T-cell (primary cell): ENCODE data around the gene CBL. TPM values are rescaled to one million over a fixed set of nuclear protein-coding genes. Genes with fewer than 3 reads are reported as not detected.
A peak's percentile ranks its signal among the peaks of the same experiment; 100 is the strongest.

Experiments
- ATAC-seq, 4 experiments: fragments of 200-7000 bp in 3 of 4; fragments of 150-1000 bp in 1 of 4; cut with Tn5 transposase; replicated peaks in 1 of 4; 1 replicate in 3 of 4; 2 replicates in 1 of 4; pipeline ENCODE4 v1.10.0; 2021; ENCODE audit warnings: moderate library complexity in 3 of 4, mild to moderate bottlenecking in 2 of 4, moderate number of reproducible peaks in 1 of 4
- CTCF ChIA-PET, 2 donors: fragments of 300-600 bp; sonication (Branson Sonifier 250); formaldehyde crosslinking; loops; one replicate each; lab custom pipeline; 2022; ENCODE audit warnings: antibody characterized with exemption in 2 of 2; lab: Charles Lee
- POLR2A ChIA-PET, 2 donors: fragments of 300-600 bp; sonication (Branson Sonifier 250); formaldehyde crosslinking; loops; one replicate each; lab custom pipeline; 2022; ENCODE audit warnings: antibody characterized with exemption in 2 of 2; lab: Charles Lee
- DNase-seq, 35 experiments: peaks; one replicate each; pipeline versions ENCODE4 v3.0.0 to v3.0.0-alpha.2; 2013 to 2023
- H3K27ac ChIP-seq: one replicate; pipeline ENCODE4 v1.5.1; 2013; ENCODE audit warnings: low read length
- H3K27me3 ChIP-seq, 2 experiments: replicated peaks in 1 of 2; 1 replicate in 1 of 2; 2 replicates in 1 of 2; pipeline versions ENCODE4 v1.6.1 to v1.7.0; 2013; ENCODE audit warnings: low read length in 1 of 2, mixed read lengths in 1 of 2; ENCODE audit not compliant: control insufficient read depth in 2 of 2, insufficient read depth in 2 of 2; ENCODE audit errors: extremely low read depth in 1 of 2
- H3K36me3 ChIP-seq, 2 donors: 1 replicate in 1 of 2; 2 replicates in 1 of 2; pipeline versions ENCODE4 v1.6.1 to v1.7.0; 2013; ENCODE audit warnings: low read length in 1 of 2; ENCODE audit not compliant: control insufficient read depth in 2 of 2, insufficient read depth in 1 of 2; ENCODE audit errors: extremely low read depth in 1 of 2
- H3K4me1 ChIP-seq, 2 experiments: 1 replicate in 1 of 2; 2 replicates in 1 of 2; pipeline versions ENCODE4 v1.6.1 to v1.7.0; 2013; ENCODE audit warnings: low read length in 2 of 2, mixed read lengths in 1 of 2; ENCODE audit not compliant: insufficient read depth in 2 of 2, control insufficient read depth in 1 of 2; ENCODE audit errors: extremely low read depth in 1 of 2
- H3K4me3 ChIP-seq, 2 donors: 1 replicate in 1 of 2; 2 replicates in 1 of 2; pipeline versions ENCODE4 v1.5.1 to v1.7.0; 2013; ENCODE audit warnings: mild to moderate bottlenecking in 2 of 2, low read length in 1 of 2, moderate library complexity in 1 of 2; ENCODE audit not compliant: control insufficient read depth in 1 of 2; ENCODE audit errors: extremely low read depth in 1 of 2
- H3K9me3 ChIP-seq: 2 replicates; pipeline ENCODE4 v1.7.0; 2013
- H3K27ac Mint-ChIP-seq, 2 donors: one replicate each; pipeline ENCODE4 v1.8.0; 2020 to 2021; ENCODE audit warnings: mild to moderate bottlenecking in 2 of 2, mixed read lengths in 2 of 2
- H3K27me3 Mint-ChIP-seq, 2 donors: one replicate each; pipeline ENCODE4 v1.8.0; 2021 to 2022; ENCODE audit warnings: mixed read lengths in 2 of 2
- H3K36me3 Mint-ChIP-seq: one replicate; pipeline ENCODE4 v1.8.0; 2021; ENCODE audit warnings: mixed read lengths
- H3K4me1 Mint-ChIP-seq, 3 donors: one replicate each; pipeline ENCODE4 v1.8.0; 2020 to 2022; ENCODE audit warnings: mixed read lengths in 3 of 3, mild to moderate bottlenecking in 1 of 3
- H3K4me3 Mint-ChIP-seq, 3 donors: one replicate each; pipeline ENCODE4 v1.8.0; 2020 to 2022; ENCODE audit warnings: mild to moderate bottlenecking in 3 of 3, mixed read lengths in 3 of 3, moderate library complexity in 3 of 3
- H3K9me3 Mint-ChIP-seq, 3 donors: one replicate each; pipeline ENCODE4 v1.8.0; 2020 to 2022; ENCODE audit warnings: mixed read lengths in 3 of 3
- WGBS: methylation state at CpG from one replicate; pipeline ENCODE4 v1.1.5; 2013; ENCODE audit warnings: missing lambda C conversion rate; ENCODE audit not compliant: insufficient coverage; 5-methylcytosine and 5-hydroxymethylcytosine counted together
- total RNA-seq, 35 experiments: library from RNA in 6 of 35; stranded (reverse) in 6 of 35; fragments of 120-200 nt in 1 of 35; gene quantifications; one replicate each; pipeline versions ENCODE4 v1.2.1 to v1.2.4 and lab custom pipeline; 2013 to 2026

The CBL gene
- total RNA-seq, 5 donors from 2014 or later (not counting 1 experiment from before 2014, with no cell fraction given), result 40.9 to 42.2 (median 41.1) TPM

GRCh38 chr11:119172513-119172912 is 33.6 kb upstream of the CBL start:
- WGBS, result 83% methylated on average over 1 of the region's 2 CpGs

GRCh38 chr11:119173453-119173852 is 32.7 kb upstream of the CBL start:
- POLR2A ChIA-PET, result no interaction called here
- no peak for DNase-seq
- no peaks in the 10 kb centered on the region for H3K27me3 Mint-ChIP-seq
- CTCF ChIA-PET, result interaction anchor here in 1 of 2 donors (1.3 kb wide), 1 partner anchor 23 kb away, joined by 3 read pairs; no protein-coding TSS in a partner anchor
- Histone ChIP-seq H3K27ac (no peak overlapping the region), H3K4me1 (peaks cover 9 to 19% of the 10 kb centered on the region in 2 experiments), H3K9me3 (no peaks in the 10 kb centered on the region), H3K36me3 (peaks cover 12 to 13% of the 10 kb centered on the region in 2 donors), H3K27me3 (no peaks in the 10 kb centered on the region), H3K4me3 (no peak overlapping the region)
- peaks cover 13 to 24% (median 21%) of the 10 kb centered on the region in 3 donors for H3K4me1 Mint-ChIP-seq
- no peak overlapping the region for H3K27ac Mint-ChIP-seq
- WGBS, result 98% methylated on average over 21 of the region's 21 CpGs
- no peak for ATAC-seq
- H3K4me3 Mint-ChIP-seq, result no peak overlapping the region
- H3K36me3 Mint-ChIP-seq, result peaks cover 17% of the 10 kb centered on the region
- no peaks in the 10 kb centered on the region for H3K9me3 Mint-ChIP-seq

More at GRCh38 chr11:119172513-119172912, 33.6 kb upstream of the CBL start:
- Histone ChIP-seq H3K4me3 (no peak overlapping the region), H3K9me3 (no peaks in the 10 kb centered on the region), H3K27ac (no peak overlapping the region), H3K27me3 (no peaks in the 10 kb centered on the region), H3K36me3 (peaks cover 12 to 13% of the 10 kb centered on the region in 2 donors), H3K4me1 (peaks cover under 1 to 15% of the 10 kb centered on the region in 2 experiments)
- ChIA-PET POLR2A (no interaction called here), CTCF (no interaction called here)
- Mint-ChIP-seq H3K36me3 (peaks cover 14% of the 10 kb centered on the region), H3K4me1 (peaks cover 8 to 22% (median 11%) of the 10 kb centered on the region in 3 donors), H3K9me3 (no peaks in the 10 kb centered on the region), H3K4me3 (no peak overlapping the region), H3K27me3 (no peaks in the 10 kb centered on the region), H3K27ac (no peak overlapping the region)
- no peak for ATAC-seq
- DNase-seq, result no peak

GRCh38 chr11:119175493-119176077 is 30.6 kb upstream of the CBL start:
- Mint-ChIP-seq H3K27me3 (no peaks in the 10 kb centered on the region), H3K36me3 (peaks cover 21% of the 10 kb centered on the region), H3K4me1 (peaks cover 6 to 15% (median 13%) of the 10 kb centered on the region in 3 donors), H3K9me3 (no peaks in the 10 kb centered on the region), H3K4me3 (no peak overlapping the region), H3K27ac (no peak overlapping the region)
- peaks cover 12 to 13% of the 10 kb centered on the region in 2 donors for H3K36me3 ChIP-seq
- peaks cover 9 to 16% of the 10 kb centered on the region in 2 experiments for H3K4me1 ChIP-seq
- no peak overlapping the region for H3K4me3 ChIP-seq
- ChIA-PET POLR2A (no interaction called here), CTCF (no interaction called here)
- H3K27ac ChIP-seq, result no peak overlapping the region
- ATAC-seq, result no peak
- no peaks in the 10 kb centered on the region for H3K27me3 ChIP-seq
- no peak for DNase-seq
- H3K9me3 ChIP-seq, result no peaks in the 10 kb centered on the region
- 63% methylated on average over 1 of the region's 6 CpGs for WGBS

GRCh38 chr11:119178166-119178680 is 27.9 kb upstream of the CBL start:
- Histone ChIP-seq H3K27ac (no peak overlapping the region), H3K36me3 (peaks cover 15 to 17% of the 10 kb centered on the region in 2 donors), H3K4me3 (no peak overlapping the region), H3K4me1 (peaks cover 9 to 16% of the 10 kb centered on the region in 2 experiments), H3K27me3 (no peaks in the 10 kb centered on the region), H3K9me3 (no peaks in the 10 kb centered on the region)
- Mint-ChIP-seq H3K9me3 (no peaks in the 10 kb centered on the region), H3K4me1 (peaks cover 6 to 15% (median 13%) of the 10 kb centered on the region in 3 donors), H3K4me3 (peak overlapping the region in 1 of 3 donors; percentile 30), H3K27ac (peak overlapping the region; percentile 42 to 61), H3K36me3 (peaks cover 27% of the 10 kb centered on the region), H3K27me3 (no peaks in the 10 kb centered on the region)
- POLR2A ChIA-PET, result interaction anchor here in 1 of 2 donors (0.6 kb wide), 1 partner anchor 114 kb away, joined by 3 read pairs; no protein-coding TSS in a partner anchor
- no peak for DNase-seq
- no peak for ATAC-seq
- CTCF ChIA-PET, result no interaction called here
- 57% methylated on average over 1 of the region's 4 CpGs for WGBS

- ChIA-PET POLR2A (no interaction called here), CTCF (interaction anchor here in 1 of 2 donors (0.6 kb wide), 1 partner anchor 27 kb away, joined by 5 read pairs; the partner anchor contains the start of gene CBL)
- ATAC-seq (no peak), DNase-seq (no peak)
- peaks cover 23% of the 10 kb centered on the region for H3K36me3 Mint-ChIP-seq
- 94% methylated on average over 6 of the region's 6 CpGs for WGBS
- H3K27ac ChIP-seq, result no peak overlapping the region
- no peak overlapping the region for H3K27ac Mint-ChIP-seq
- peaks cover 12 to 21% of the 10 kb centered on the region in 2 donors for H3K36me3 ChIP-seq
- no peaks in the 10 kb centered on the region for H3K9me3 ChIP-seq
- no peaks in the 10 kb centered on the region for H3K9me3 Mint-ChIP-seq
- H3K27me3 ChIP-seq, result no peaks in the 10 kb centered on the region
- peaks cover 6 to 13% (median 13%) of the 10 kb centered on the region in 3 donors for H3K4me1 Mint-ChIP-seq
- no peak overlapping the region for H3K4me3 Mint-ChIP-seq
- H3K27me3 Mint-ChIP-seq, result no peaks in the 10 kb centered on the region
- no peak overlapping the region for H3K4me3 ChIP-seq
- H3K4me1 ChIP-seq, result peaks cover 9 to 16% of the 10 kb centered on the region in 2 experiments
These were observed 26.8 kb upstream of the CBL start for GRCh38 chr11:119179342-119179741.

GRCh38 chr11:119179983-119180382 is 26.2 kb upstream of the CBL start:
- H3K9me3 Mint-ChIP-seq, result no peaks in the 10 kb centered on the region
- CTCF ChIA-PET, result interaction anchor here (0.5 to 0.6 kb wide), 3 partner anchors 26 to 167 kb away, joined by 3 to 6 read pairs (median 5); partner anchors contain the start of gene CBL (in 1 of the 2)
- H3K27me3 ChIP-seq, result no peaks in the 10 kb centered on the region
- H3K4me1 Mint-ChIP-seq, result peaks cover 6 to 13% (median 13%) of the 10 kb centered on the region in 3 donors
- DNase-seq (no peak), ATAC-seq (no peak)
- POLR2A ChIA-PET, result no interaction called here
- WGBS, result 99% methylated on average over 8 of the region's 10 CpGs
- H3K4me1 ChIP-seq, result peaks cover 9 to 16% of the 10 kb centered on the region in 2 experiments
- H3K4me3 ChIP-seq, result no peak overlapping the region
- no peak overlapping the region for H3K4me3 Mint-ChIP-seq
- no peak overlapping the region for H3K27ac ChIP-seq
- H3K36me3 Mint-ChIP-seq, result peaks cover 19% of the 10 kb centered on the region
- peaks cover 5 to 17% of the 10 kb centered on the region in 2 donors for H3K36me3 ChIP-seq
- no peak overlapping the region for H3K27ac Mint-ChIP-seq
- no peaks in the 10 kb centered on the region for H3K9me3 ChIP-seq
- no peaks in the 10 kb centered on the region for H3K27me3 Mint-ChIP-seq
